Measurements from ENCODE around the gene NOL9.

Gene NOL9

GRCh38 chr1:6502000-6502891, 52.1 kb downstream of the NOL9 start:
- Histone ChIP-seq H3K4me1 (ENCODE audit: low read length) (no peaks in the 10 kb centered on the region), H3K9me3 (ENCODE audit: insufficient read depth, low read length) (no peaks in the 10 kb centered on the region), H3K79me2 (ENCODE audit: low read length) (no peaks in the 10 kb centered on the region), H3K27ac (ENCODE audit: low read length) (no peak overlapping the region), H3K9ac (ENCODE audit: low read length) (no peak overlapping the region), H4K20me1 (ENCODE audit: insufficient read depth, low read length) (no peaks in the 10 kb centered on the region), H3K36me3 (replicated peaks; ENCODE audit: low read depth, low read length) (no peaks in the 10 kb centered on the region), H3K4me2 (ENCODE audit: low read length) (no peak overlapping the region), H2AFZ (ENCODE audit: low read depth, low read length) (no peak overlapping the region), H3K4me3 (ENCODE audit: low read length) (no peak overlapping the region), H3K27me3 (ENCODE audit: low read depth, low read length) (0 out of 2 replicates have a peak, but pooled peaks cover 3% of the 10 kb centered on the region)
- TF ChIP-seq CTCF (IDR thresholded peaks at IDR 0.05; ENCODE audit: low read depth, low read length), result no peak
- no peak for TF ChIP-seq EZH2phosphoT487 (IDR thresholded peaks at IDR 0.05; ENCODE audit: low read depth)

GRCh38 chr1:6501279-6501813, 53.0 kb downstream of the NOL9 start:
- no peaks in the 10 kb centered on the region for H4K20me1 ChIP-seq (ENCODE audit: insufficient read depth, low read length)
- peaks cover 3% of the 10 kb centered on the region; the same call in 1 of the 2 replicates for H3K4me1 ChIP-seq (ENCODE audit: low read length)
- H3K4me2 ChIP-seq (ENCODE audit: low read length), result no peak overlapping the region
- no peak overlapping the region for H3K27ac ChIP-seq (ENCODE audit: low read length)
- H3K9ac ChIP-seq (ENCODE audit: low read length), result no peak overlapping the region
- H3K27me3 ChIP-seq (ENCODE audit: low read depth, low read length), result peaks cover 10% of the 10 kb centered on the region
- no peak overlapping the region for H3K4me3 ChIP-seq (ENCODE audit: low read length)
- H3K9me3 ChIP-seq (ENCODE audit: insufficient read depth, low read length), result no peaks in the 10 kb centered on the region
- no peak overlapping the region for H2AFZ ChIP-seq (ENCODE audit: low read depth, low read length)
- H3K36me3 ChIP-seq (replicated peaks; ENCODE audit: low read depth, low read length), result no peaks in the 10 kb centered on the region
- TF ChIP-seq CTCF (IDR thresholded peaks at IDR 0.05; ENCODE audit: low read depth, low read length), result no peak
- TF ChIP-seq EZH2phosphoT487 (IDR thresholded peaks at IDR 0.05; ENCODE audit: low read depth), result no peak
- no peaks in the 10 kb centered on the region for H3K79me2 ChIP-seq (ENCODE audit: low read length)

- Histone ChIP-seq H3K9ac (ENCODE audit: low read length) (no peak overlapping the region), H3K4me1 (ENCODE audit: low read length) (peaks cover 3% of the 10 kb centered on the region; the same call in 1 of the 2 replicates), H2AFZ (ENCODE audit: low read depth, low read length) (no peak overlapping the region), H3K36me3 (replicated peaks; ENCODE audit: low read depth, low read length) (no peaks in the 10 kb centered on the region), H3K4me3 (ENCODE audit: low read length) (no peak overlapping the region), H4K20me1 (ENCODE audit: insufficient read depth, low read length) (no peaks in the 10 kb centered on the region), H3K27me3 (ENCODE audit: low read depth, low read length) (peaks cover 15% of the 10 kb centered on the region), H3K79me2 (ENCODE audit: low read length) (no peaks in the 10 kb centered on the region), H3K4me2 (ENCODE audit: low read length) (no peak overlapping the region), H3K27ac (ENCODE audit: low read length) (no peak overlapping the region), H3K9me3 (ENCODE audit: insufficient read depth, low read length) (no peaks in the 10 kb centered on the region)
- TF ChIP-seq EZH2phosphoT487 (IDR thresholded peaks at IDR 0.05; ENCODE audit: low read depth) (no peak), CTCF (IDR thresholded peaks at IDR 0.05; ENCODE audit: low read depth, low read length) (no peak)
Measured at GRCh38 chr1:6500544-6501278, 53.6 kb downstream of the NOL9 start.

- no peaks in the 10 kb centered on the region for H4K20me1 ChIP-seq (ENCODE audit: insufficient read depth, low read length)
- H3K4me2 ChIP-seq (ENCODE audit: low read length), result no peak overlapping the region
- no peak overlapping the region for H3K9ac ChIP-seq (ENCODE audit: low read length)
- peaks cover 3% of the 10 kb centered on the region; the same call in 1 of the 2 replicates for H3K4me1 ChIP-seq (ENCODE audit: low read length)
- peaks cover 15% of the 10 kb centered on the region for H3K27me3 ChIP-seq (ENCODE audit: low read depth, low read length)
- no peaks in the 10 kb centered on the region for H3K9me3 ChIP-seq (ENCODE audit: insufficient read depth, low read length)
- no peaks in the 10 kb centered on the region for H3K79me2 ChIP-seq (ENCODE audit: low read length)
- H3K36me3 ChIP-seq (replicated peaks; ENCODE audit: low read depth, low read length), result no peaks in the 10 kb centered on the region
- no peak overlapping the region for H3K27ac ChIP-seq (ENCODE audit: low read length)
- no peak for TF ChIP-seq EZH2phosphoT487 (IDR thresholded peaks at IDR 0.05; ENCODE audit: low read depth)
- no peak for TF ChIP-seq CTCF (IDR thresholded peaks at IDR 0.05; ENCODE audit: low read depth, low read length)
- no peak overlapping the region for H2AFZ ChIP-seq (ENCODE audit: low read depth, low read length)
- H3K4me3 ChIP-seq (ENCODE audit: low read length), result no peak overlapping the region
Measured at GRCh38 chr1:6499296-6499695, 55.0 kb downstream of the NOL9 start.
